LNCAP (cell line): ENCODE results near the gene MYO5C.

Experiments used
- CTCF ChIP-seq: fragments of 450-650 bp; IDR thresholded peaks from 2 replicates; pipeline ENCODE4 v1.5.1; 2017; ENCODE audit warnings: mild to moderate bottlenecking

MYO5C gene

GRCh38 chr15:52326756-52327155 lies 31.2 kb upstream of the MYO5C start:
- no peak for TF ChIP-seq CTCF

GRCh38 chr15:52324109-52324508 lies 28.5 kb upstream of the MYO5C start:
- TF ChIP-seq CTCF, result no peak

GRCh38 chr15:52318729-52319500 lies 23.3 kb upstream of the MYO5C start:
- TF ChIP-seq CTCF, result no peak

GRCh38 chr15:52317688-52318087 lies 22.1 kb upstream of the MYO5C start:
- TF ChIP-seq CTCF, result no peak

GRCh38 chr15:52317022-52317421 lies 21.4 kb upstream of the MYO5C start:
- TF ChIP-seq CTCF, result no peak

- no peak for TF ChIP-seq CTCF
Observed at GRCh38 chr15:52309154-52309548, 13.5 kb upstream of the MYO5C start.

- TF ChIP-seq CTCF, result no peak
Observed at GRCh38 chr15:52308446-52309153, 13.0 kb upstream of the MYO5C start.
